D721Med (cell line): Measurements from ENCODE around the gene MANEAL.

ENCODE experiments used
- DNase-seq: peaks from one replicate; pipeline ENCODE4 v3.0.0; 2011; ENCODE audit warnings: low spot score; ENCODE audit not compliant: insufficient read length
- FAIRE-seq: peaks from 2 replicates; lab custom pipeline; 2011; peaks lifted over from hg19 to GRCh38; lab: Jason Lieb, UNC
- TF ChIP-seq, protein P1 (sequence below): IDR thresholded peaks from 2 replicates; pipeline ENCODE4 v1.5.1; 2012; ENCODE audit warnings: mild to moderate bottlenecking, control low read depth; ENCODE audit not compliant: insufficient read depth; ENCODE audit errors: missing control alignments

MANEAL gene

DNA sequence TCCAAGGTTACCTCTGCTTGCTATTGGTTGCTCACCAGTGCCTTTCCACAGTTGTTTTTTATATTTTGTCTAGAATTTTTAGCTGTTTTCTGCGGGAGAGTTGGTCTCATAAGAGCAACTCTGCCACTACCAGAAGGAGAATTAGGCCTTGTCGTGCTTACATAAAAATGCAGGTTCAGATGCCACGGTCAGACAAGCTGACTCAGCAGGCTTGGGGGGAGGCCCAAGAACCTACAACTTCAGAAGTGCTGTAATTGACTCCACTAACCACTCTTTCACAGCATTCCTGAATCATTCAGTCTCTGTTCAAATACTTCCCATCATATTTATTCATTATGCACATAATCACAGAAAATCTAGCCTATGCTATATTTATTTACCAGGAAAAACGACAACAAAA, 37.5 kb downstream of the MANEAL start:
- DNase-seq (no peak), FAIRE-seq (no peak)
- TF ChIP-seq, protein P1, sequence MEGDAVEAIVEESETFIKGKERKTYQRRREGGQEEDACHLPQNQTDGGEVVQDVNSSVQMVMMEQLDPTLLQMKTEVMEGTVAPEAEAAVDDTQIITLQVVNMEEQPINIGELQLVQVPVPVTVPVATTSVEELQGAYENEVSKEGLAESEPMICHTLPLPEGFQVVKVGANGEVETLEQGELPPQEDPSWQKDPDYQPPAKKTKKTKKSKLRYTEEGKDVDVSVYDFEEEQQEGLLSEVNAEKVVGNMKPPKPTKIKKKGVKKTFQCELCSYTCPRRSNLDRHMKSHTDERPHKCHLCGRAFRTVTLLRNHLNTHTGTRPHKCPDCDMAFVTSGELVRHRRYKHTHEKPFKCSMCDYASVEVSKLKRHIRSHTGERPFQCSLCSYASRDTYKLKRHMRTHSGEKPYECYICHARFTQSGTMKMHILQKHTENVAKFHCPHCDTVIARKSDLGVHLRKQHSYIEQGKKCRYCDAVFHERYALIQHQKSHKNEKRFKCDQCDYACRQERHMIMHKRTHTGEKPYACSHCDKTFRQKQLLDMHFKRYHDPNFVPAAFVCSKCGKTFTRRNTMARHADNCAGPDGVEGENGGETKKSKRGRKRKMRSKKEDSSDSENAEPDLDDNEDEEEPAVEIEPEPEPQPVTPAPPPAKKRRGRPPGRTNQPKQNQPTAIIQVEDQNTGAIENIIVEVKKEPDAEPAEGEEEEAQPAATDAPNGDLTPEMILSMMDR = no peak

DNA sequence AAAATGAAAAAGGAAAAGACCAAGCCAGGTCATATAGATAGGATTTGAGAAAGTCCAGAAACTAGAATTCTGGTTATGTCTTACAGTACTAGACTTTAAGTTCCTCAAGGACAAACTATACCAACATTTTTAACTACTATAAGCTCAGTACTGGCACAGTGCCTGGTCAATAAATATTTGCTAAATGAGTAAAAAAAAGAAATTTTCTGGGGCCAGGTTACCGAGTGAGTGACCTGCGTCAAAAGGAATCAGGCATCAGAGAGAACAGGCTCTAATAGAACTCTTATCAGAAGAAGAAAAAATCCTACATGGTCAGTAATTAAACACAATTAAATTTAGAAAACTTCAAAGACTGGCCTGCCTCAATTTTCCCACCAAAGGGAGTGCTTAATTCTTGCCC, 38.2 kb downstream of the MANEAL start:
- FAIRE-seq = no peak

DNA sequence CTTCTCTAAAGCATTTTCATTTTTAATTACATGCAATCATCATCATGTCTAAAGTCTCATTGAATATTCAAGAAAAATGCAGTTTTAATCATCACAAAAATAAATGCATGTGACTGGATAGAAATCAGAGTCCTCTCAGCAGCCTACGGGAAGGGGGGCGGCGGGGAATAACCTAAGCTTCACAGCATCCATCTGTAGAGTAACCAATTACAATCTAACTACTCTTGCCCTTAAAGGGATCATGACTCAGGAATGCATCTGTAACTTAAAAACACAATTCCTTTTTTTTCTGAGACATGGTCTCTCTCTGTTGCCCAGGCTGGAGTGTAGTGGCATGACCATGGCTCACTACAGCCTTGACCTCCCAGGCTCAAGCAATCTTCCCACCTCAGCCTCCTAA, 43.1 kb downstream of the MANEAL start:
- FAIRE-seq = no peak

More for the DNA sequence above, 38.2 kb downstream of the MANEAL start:
- TF ChIP-seq, protein P1 = no peak
- DNase-seq = no peak

DNA sequence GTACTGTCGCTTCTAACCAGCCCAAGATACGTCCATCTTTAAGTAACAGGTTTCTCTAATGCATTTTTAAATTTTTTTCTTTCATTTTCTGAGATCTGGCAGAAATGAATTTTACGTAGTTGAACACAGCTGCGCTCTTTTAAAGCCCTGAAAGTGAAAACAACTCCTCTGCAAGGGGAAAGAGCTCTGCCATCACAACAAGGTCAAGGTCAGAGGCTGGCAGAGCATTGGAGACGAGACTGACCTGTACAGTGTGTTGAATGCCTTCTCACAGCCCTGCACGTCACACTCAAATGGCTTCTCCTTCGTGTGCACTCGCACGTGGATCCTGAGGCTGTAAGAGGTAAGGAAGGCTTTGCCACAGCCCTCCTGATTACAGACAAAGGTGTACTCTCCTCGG, 46.0 kb downstream of the MANEAL start:
- TF ChIP-seq, protein P1 = no peak
- FAIRE-seq (no peak), DNase-seq (no peak)

More for the DNA sequence above, 43.1 kb downstream of the MANEAL start:
- TF ChIP-seq, protein P1 = no peak
- no peak for DNase-seq

DNA sequence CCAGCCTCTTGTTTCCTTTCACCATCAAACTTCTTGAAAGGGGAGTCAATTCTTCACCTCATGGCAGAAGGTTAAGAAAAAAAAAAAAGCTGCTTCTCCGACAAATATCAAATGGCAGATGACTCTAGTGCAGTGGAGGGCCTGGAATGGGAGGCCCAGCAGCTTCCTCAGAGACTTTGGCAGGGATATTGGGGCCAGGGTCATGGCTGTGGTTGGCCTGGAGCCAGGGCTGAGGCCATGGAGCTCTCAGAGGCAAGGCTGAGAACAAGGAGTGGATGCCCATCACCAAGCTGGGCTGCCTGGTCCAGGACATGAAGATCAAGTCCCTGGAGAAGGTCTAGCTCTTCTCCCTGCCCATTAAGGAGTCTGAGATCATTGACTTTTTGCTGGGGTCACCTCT, 47.1 kb downstream of the MANEAL start:
- FAIRE-seq (no peak), DNase-seq (no peak)
- TF ChIP-seq, protein P1 = no peak

DNA sequence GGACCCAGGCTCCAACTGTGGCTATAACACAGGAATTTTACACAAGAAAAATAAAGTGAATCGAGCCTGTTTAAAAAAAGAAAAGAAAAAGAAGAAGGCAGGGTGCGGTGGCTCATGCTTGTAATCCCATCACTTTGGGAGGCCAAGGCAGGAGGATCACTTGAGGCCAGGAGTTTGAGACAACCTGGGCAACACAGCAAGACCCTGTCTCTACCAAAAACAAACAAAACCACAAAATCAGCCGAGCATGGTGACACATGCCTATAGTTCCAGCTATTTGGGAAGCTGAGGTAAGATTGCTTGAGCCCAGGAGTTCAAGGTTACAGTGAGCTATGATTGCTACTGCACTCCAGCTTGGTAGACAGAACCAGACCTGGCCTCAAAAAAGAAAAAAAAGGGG, 48.0 kb downstream of the MANEAL start:
- no peak for FAIRE-seq
- TF ChIP-seq, protein P1 = no peak

DNA sequence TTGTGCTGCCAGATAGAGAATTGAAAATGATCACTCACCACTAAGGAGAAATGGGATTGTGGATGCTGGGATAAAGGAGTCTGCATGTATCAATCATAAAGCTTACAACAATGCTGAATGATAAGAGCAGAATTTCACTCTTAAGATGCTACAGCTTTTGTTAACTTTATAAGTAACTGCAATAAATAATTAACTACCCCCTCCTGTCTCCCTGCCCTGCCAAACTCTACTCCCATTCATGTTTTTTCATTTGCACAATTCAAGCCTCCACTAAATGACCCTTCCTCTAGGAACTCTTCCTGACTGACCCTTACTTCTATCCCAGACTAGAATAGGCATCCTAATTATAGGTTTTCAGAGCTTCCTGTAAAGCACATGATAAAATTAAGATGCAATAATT, 50.9 kb downstream of the MANEAL start:
- FAIRE-seq (no peak), DNase-seq (no peak)
- TF ChIP-seq, protein P1 = no peak

More for the DNA sequence above, 48.0 kb downstream of the MANEAL start:
- DNase-seq = no peak
